Colonic mucosa (tissue), 4 donors: ENCODE data around the gene STRA6. TPM values are rescaled to one million over a fixed set of nuclear protein-coding genes. Genes with fewer than 3 reads are reported as not detected.

ENCODE experiments used
- DNase-seq: peaks from one replicate; pipeline ENCODE4 v3.0.0-alpha.2; 2020
- H3K27ac ChIP-seq: fragments of 200-600 bp; one replicate; pipeline ENCODE4 v1.8.0; 2021
- H3K27me3 ChIP-seq: fragments of 200-600 bp; one replicate; pipeline ENCODE4 v1.8.0; 2021
- H3K36me3 ChIP-seq: fragments of 200-600 bp; one replicate; pipeline ENCODE4 v1.8.0; 2021
- H3K4me1 ChIP-seq: fragments of 200-600 bp; one replicate; pipeline ENCODE4 v1.8.0; 2021; ENCODE audit warnings: mild to moderate bottlenecking
- H3K4me3 ChIP-seq: fragments of 200-600 bp; one replicate; pipeline ENCODE4 v1.8.0; 2021
- H3K9ac ChIP-seq, 2 donors: one replicate each; pipeline ENCODE4 v1.7.0; 2013; ENCODE audit warnings: control low read depth in 2 of 2, low read depth in 2 of 2, low read length in 2 of 2
- H3K9me3 ChIP-seq: fragments of 200-600 bp; one replicate; pipeline ENCODE4 v1.8.0; 2021
- intact Hi-C: fragments of 100-400 bp; cut with DNase I; formaldehyde crosslinking; loops from one replicate; pipeline ENCODE4 v1.14.1; 2022
- total RNA-seq, 2 donors: library from RNA; stranded (reverse); fragmentation: NEBNext Ultra II Directional in 1 of 2; extraction: Animal tissue kit (Norgen Biotek cat#: 25700) in 1 of 2; gene quantifications; one replicate each; pipeline ENCODE4 v1.2.1, GENCODE V29; 2021
- TF ChIP-seq, protein P1 (sequence below): fragments of 200-600 bp; IDR thresholded peaks from one replicate; pipeline ENCODE4 v1.8.0; 2022; ENCODE audit warnings: antibody characterized with exemption, mild to moderate bottlenecking
- donor health status: healthy.
- donor health status: DM: no; HTN: no; CAD: no.
- donor health status: DM: no; HTN: no; CAD: no.

STRA6 gene
- total RNA-seq, 2 donors from 2014 or later = not detected

GRCh38 chr15:74159773-74160172 lies 42.8 kb downstream of the STRA6 start:
- no peaks in the 10 kb centered on the region for H3K9me3 ChIP-seq
- no peak overlapping the region for H3K27ac ChIP-seq
- intact Hi-C loops = no loop called here
- TF ChIP-seq, protein P1, sequence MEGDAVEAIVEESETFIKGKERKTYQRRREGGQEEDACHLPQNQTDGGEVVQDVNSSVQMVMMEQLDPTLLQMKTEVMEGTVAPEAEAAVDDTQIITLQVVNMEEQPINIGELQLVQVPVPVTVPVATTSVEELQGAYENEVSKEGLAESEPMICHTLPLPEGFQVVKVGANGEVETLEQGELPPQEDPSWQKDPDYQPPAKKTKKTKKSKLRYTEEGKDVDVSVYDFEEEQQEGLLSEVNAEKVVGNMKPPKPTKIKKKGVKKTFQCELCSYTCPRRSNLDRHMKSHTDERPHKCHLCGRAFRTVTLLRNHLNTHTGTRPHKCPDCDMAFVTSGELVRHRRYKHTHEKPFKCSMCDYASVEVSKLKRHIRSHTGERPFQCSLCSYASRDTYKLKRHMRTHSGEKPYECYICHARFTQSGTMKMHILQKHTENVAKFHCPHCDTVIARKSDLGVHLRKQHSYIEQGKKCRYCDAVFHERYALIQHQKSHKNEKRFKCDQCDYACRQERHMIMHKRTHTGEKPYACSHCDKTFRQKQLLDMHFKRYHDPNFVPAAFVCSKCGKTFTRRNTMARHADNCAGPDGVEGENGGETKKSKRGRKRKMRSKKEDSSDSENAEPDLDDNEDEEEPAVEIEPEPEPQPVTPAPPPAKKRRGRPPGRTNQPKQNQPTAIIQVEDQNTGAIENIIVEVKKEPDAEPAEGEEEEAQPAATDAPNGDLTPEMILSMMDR = no peak
- no peak overlapping the region for H3K9ac ChIP-seq
- no peak for DNase-seq
- H3K4me3 ChIP-seq = no peak overlapping the region
- H3K27me3 ChIP-seq = no peaks in the 10 kb centered on the region
- no peaks in the 10 kb centered on the region for H3K4me1 ChIP-seq
- H3K36me3 ChIP-seq = no peaks in the 10 kb centered on the region

DNA sequence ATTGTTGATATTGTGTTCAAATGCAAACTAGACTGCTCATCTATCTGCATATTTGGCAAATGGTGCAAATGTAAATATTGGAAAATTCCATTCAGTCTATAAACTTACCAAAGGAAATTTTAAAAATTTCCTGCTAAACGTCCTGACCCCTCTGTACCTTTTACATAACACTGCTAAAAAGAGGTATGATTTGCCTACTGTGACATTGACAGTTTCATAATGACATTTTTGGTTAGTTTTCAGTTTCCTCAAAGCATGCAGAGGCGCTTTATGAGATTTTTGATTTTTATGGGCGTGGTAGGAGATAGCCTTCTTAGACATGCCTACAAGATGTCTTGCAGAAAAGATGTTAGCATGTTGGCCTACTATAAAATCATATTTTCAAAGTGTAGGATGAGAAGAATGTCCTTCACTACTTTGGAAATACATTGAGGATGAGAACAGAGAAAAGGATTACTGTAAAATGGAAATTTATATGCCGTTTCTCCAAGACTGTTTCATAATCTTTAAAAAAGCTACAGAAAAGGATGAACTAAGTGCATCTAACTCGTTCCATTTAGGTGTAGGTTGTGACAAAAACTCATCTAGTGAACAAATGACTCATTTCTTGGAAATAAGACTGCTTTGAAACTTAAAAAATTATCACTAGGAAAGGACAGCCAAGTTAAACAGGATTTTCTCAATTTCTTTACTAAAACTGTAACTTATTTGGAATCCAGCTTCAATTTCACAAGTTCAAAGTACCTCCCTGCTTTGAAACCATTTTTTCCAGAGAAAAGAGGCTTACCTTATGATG lies 43.5 kb downstream of the STRA6 start:
- Histone ChIP-seq H3K9ac (no peak overlapping the region), H3K36me3 (no peaks in the 10 kb centered on the region), H3K27me3 (no peaks in the 10 kb centered on the region), H3K4me3 (no peak overlapping the region), H3K27ac (no peak overlapping the region), H3K4me1 (no peaks in the 10 kb centered on the region), H3K9me3 (no peaks in the 10 kb centered on the region)
- no peak for DNase-seq
- intact Hi-C loops = no loop called here
- TF ChIP-seq, protein P1 = no peak

DNA sequence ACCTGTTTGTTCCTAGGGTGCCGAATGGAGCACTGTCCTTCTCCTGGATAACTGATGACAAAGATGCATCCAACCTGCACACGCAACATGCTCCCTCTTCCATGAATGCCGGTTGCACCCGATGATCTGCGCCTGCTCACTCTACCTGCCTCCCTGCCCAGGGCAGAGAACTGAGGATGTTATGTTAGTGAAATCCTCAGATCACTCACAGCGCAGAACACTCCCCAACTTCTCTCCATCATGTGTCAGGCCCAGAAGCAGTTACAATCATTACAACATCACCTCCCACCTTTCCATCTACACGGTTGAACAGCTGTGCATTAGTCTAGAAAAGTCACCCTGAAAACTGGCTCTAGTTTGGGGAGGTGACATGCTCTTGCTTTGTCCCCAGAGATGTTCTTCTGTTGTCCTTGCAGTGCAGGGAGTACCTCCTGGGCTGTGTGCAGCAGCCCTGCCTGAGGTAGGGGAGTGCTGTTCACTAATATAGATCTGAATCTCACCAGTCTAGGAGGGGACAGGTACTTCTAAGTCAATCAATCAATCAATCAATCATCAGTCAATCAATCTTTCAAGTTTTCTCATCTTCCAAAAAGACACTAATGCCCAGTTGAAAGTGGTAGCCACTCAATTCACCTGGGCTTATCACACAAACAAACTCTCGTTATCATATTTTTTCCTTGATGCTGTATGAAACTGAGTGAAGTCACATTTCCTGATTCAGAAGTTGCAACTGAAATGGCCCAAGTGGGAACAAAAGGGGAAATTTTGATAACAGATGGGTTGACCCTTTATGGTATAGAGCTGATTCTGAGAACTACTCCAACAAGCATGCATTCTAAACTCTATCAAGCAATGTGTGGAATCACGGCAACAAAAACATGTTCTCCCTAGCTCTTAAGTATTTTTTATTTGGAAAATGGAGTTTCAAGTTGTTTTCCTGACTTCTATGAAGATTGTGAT lies 44.4 kb downstream of the STRA6 start:
- no peak for DNase-seq
- Histone ChIP-seq H3K9me3 (no peaks in the 10 kb centered on the region), H3K4me1 (no peaks in the 10 kb centered on the region), H3K9ac (no peak overlapping the region), H3K27me3 (no peaks in the 10 kb centered on the region), H3K36me3 (no peaks in the 10 kb centered on the region), H3K4me3 (no peak overlapping the region), H3K27ac (no peak overlapping the region)
- intact Hi-C loops = no loop called here
- TF ChIP-seq, protein P1 = no peak

DNA sequence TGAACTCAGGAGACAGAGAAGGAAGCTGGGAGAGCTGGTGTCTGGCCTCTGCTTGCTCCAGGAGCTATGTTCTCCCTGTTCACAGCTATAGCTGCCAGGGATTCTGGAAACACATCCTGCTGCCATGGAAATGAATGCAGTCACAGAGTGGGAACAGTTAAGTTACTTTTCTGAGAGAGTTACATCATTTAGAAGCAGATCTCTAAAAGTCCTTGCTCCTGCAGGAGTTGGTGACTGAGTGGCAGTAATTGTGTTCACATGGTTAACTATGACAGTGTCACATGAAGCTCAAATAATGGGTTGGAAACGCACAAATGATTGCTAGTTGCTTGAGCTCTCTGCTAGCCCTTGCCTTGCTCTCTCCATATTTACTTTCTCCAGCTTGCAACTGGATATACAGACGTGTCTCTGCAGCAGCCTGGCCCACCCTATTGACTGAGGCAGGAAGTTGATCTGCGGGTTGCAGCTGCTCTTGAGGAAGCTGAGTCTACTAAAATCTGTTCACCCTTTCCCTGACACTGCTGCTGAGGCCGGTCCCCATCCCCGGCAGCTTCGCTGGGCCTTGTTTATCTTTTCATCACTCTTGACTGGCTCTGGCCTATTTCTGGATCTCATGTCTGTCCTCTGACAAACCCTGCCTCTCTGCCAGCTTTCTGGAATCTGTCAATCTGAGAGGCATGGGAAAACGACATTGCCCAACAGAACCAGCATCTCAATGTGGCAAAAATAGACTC lies 45.7 kb downstream of the STRA6 start:
- intact Hi-C loops = no loop called here
- TF ChIP-seq, protein P1 = no peak
- Histone ChIP-seq H3K27ac (no peak overlapping the region), H3K4me1 (no peaks in the 10 kb centered on the region), H3K36me3 (no peaks in the 10 kb centered on the region), H3K4me3 (no peak overlapping the region), H3K9ac (no peak overlapping the region), H3K9me3 (no peaks in the 10 kb centered on the region), H3K27me3 (no peaks in the 10 kb centered on the region)
- DNase-seq = no peak

DNA sequence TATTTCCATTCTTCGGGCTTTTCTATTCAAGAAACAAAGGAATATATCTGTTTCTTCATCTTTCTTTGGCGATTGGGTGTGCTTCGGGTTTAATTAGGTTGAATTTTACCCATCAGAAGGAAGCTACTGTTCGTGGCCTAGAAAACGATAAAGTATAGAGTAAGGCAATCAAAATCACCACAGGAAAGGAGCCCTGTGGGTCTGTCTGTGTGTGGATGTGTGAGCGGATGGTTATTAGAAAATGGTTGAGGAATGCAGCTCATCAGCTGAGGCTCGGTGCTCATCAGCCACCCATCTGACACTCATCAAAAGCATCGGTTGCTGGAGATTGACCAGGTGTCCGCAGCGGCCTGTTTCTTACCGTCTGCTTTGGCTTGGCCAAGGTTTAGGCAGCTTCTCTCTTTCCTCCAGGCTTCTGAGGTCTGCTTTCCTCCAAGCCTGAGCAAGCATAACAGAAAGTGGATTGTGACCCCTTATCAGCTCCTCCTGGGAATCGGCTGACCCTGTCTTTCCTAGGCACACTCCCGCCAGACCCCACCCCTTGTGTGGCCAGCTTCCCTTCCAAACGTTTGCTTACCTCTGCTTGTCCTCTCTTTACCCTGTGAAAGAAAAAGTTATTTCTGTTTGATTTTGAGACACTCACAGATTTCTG lies 46.7 kb downstream of the STRA6 start:
- TF ChIP-seq, protein P1 = no peak
- no peaks in the 10 kb centered on the region for H3K36me3 ChIP-seq
- H3K4me1 ChIP-seq = no peaks in the 10 kb centered on the region
- H3K9me3 ChIP-seq = no peaks in the 10 kb centered on the region
- no peak overlapping the region for H3K4me3 ChIP-seq
- no peak overlapping the region for H3K9ac ChIP-seq
- DNase-seq = no peak
- intact Hi-C loops = no loop called here
- H3K27ac ChIP-seq = no peak overlapping the region
- H3K27me3 ChIP-seq = no peaks in the 10 kb centered on the region
